ENCODE data around the gene TOR1B.
A peak's percentile ranks its signal among the peaks of the same experiment; 100 is the strongest.
"Not testable (repeated sequence)": the region's sequence is repeated elsewhere in the genome, so short reads cannot be mapped to it uniquely, and the experiment has no call there.

The TOR1B gene

DNA sequence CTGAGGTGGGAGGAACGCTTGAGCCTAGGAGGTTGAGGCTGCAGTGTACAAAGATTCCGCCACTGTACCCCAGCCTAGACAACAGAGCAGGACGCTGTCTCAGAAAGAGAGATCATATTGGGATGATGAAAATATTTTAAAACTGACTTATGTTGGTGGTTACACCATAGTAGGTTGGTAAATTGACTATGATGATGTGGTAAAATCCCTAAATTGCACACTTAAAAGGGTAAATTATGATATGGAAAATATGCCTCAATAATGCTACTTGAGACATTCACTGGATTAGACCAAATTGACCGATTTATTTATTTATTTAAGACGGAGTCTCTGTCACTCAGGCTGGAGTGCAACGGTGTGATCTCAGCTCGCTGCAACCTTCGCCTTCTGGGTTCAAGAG is 21.9 kb upstream of the TOR1B start:
- TF ChIP-seq EZH2phosphoT487 (IDR thresholded peaks at IDR 0.05; ENCODE audit: low read depth), result no peak
- TF ChIP-seq, protein P1, sequence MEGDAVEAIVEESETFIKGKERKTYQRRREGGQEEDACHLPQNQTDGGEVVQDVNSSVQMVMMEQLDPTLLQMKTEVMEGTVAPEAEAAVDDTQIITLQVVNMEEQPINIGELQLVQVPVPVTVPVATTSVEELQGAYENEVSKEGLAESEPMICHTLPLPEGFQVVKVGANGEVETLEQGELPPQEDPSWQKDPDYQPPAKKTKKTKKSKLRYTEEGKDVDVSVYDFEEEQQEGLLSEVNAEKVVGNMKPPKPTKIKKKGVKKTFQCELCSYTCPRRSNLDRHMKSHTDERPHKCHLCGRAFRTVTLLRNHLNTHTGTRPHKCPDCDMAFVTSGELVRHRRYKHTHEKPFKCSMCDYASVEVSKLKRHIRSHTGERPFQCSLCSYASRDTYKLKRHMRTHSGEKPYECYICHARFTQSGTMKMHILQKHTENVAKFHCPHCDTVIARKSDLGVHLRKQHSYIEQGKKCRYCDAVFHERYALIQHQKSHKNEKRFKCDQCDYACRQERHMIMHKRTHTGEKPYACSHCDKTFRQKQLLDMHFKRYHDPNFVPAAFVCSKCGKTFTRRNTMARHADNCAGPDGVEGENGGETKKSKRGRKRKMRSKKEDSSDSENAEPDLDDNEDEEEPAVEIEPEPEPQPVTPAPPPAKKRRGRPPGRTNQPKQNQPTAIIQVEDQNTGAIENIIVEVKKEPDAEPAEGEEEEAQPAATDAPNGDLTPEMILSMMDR (IDR thresholded peaks at IDR 0.05; ENCODE audit: low read depth, low read length), result no peak
- Histone ChIP-seq H3K4me3 (ENCODE audit: low read length) (no peak overlapping the region), H3K27me3 (ENCODE audit: low read depth, low read length) (peaks cover 4% of the 10 kb centered on the region; the same call in 1 of the 2 replicates), H4K20me1 (ENCODE audit: insufficient read depth, low read length) (no peaks in the 10 kb centered on the region), H3K9me3 (ENCODE audit: insufficient read depth, low read length) (no peaks in the 10 kb centered on the region), H2AFZ (ENCODE audit: low read depth, low read length) (no peak overlapping the region), H3K4me1 (ENCODE audit: low read length) (no peaks in the 10 kb centered on the region), H3K79me2 (ENCODE audit: low read length) (no peaks in the 10 kb centered on the region), H3K9ac (ENCODE audit: low read length) (no peak overlapping the region), H3K36me3 (replicated peaks; ENCODE audit: low read depth, low read length) (no peaks in the 10 kb centered on the region), H3K4me2 (ENCODE audit: low read length) (no peak overlapping the region), H3K27ac (ENCODE audit: low read length) (no peak overlapping the region)

DNA sequence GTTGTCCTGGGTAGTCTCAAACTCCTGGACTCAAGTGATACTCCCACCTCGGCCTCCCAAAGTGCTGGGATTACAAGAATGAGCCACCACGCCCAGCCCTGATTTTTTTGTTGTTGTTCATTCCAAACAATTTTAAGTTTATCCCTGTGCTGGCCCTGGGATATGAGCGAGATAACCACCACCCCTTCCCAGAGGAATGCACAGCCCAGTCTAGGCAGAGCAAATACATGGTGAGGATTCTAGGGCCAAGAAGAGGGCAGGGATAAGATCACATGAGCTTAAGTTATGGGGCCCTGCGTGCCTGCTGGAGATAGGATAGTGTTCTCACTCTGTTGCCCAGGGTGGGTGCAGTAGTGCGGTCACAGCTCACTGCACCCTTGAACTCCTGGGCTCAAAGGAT is 21.0 kb upstream of the TOR1B start:
- Histone ChIP-seq H3K9me3 (ENCODE audit: insufficient read depth, low read length) (no peaks in the 10 kb centered on the region), H3K9ac (ENCODE audit: low read length) (no peak overlapping the region), H4K20me1 (ENCODE audit: insufficient read depth, low read length) (no peaks in the 10 kb centered on the region), H3K4me2 (ENCODE audit: low read length) (no peak overlapping the region), H3K27me3 (ENCODE audit: low read depth, low read length) (peaks cover 4% of the 10 kb centered on the region; the same call in 1 of the 2 replicates), H3K36me3 (replicated peaks; ENCODE audit: low read depth, low read length) (no peaks in the 10 kb centered on the region), H3K79me2 (ENCODE audit: low read length) (no peaks in the 10 kb centered on the region), H3K27ac (ENCODE audit: low read length) (no peak overlapping the region), H2AFZ (ENCODE audit: low read depth, low read length) (no peak overlapping the region), H3K4me3 (ENCODE audit: low read length) (no peak overlapping the region), H3K4me1 (ENCODE audit: low read length) (no peaks in the 10 kb centered on the region)
- TF ChIP-seq EZH2phosphoT487 (IDR thresholded peaks at IDR 0.05; ENCODE audit: low read depth), result no peak
- TF ChIP-seq, protein P1 (IDR thresholded peaks at IDR 0.05; ENCODE audit: low read depth, low read length), result no peak

DNA sequence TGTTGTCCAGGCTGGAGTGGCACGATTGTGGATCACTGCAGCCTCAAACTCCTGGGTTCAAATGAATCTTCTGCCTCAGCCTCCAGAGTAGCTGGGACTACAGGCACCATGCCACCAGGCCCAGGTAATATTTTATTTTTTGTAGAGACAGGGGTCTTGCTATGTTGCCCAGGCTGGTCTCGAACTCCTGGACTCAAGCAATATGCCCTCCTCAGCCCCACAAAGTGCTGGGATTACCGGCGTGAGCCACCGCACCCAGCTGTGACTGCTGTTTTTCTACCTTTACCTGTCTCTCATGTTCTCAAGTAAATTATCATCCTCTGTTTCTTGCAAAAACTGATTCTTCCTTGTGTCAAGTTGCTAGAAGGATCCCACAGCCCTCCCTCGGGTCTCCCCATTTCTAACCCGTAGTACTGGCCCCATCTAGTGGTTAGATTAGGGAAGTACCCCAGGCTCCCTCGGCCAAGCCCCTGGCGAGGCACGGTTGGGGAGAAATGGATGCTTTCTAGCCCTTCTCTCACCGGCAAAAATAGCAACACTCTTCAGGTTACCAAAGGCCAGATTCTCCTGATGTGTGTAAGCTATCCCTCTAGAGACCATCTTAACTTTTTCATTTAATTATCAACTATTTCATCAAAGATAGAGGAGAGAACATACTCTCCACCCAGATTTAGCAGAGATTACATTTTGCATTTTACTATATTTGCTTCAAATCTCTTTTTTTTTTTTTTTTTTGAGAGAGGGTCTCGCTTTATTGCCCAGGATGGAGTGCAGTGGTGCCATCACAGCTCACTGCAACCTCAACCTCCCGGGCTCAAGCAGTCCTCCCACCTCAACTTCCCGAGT is 19.2 kb upstream of the TOR1B start:
- no peak overlapping the region for H3K27ac ChIP-seq (ENCODE audit: low read length)
- peaks cover 7% of the 10 kb centered on the region; the same call in 1 of the 2 replicates for H3K27me3 ChIP-seq (ENCODE audit: low read depth, low read length)
- H4K20me1 ChIP-seq (ENCODE audit: insufficient read depth, low read length), result no peaks in the 10 kb centered on the region
- H3K4me3 ChIP-seq (ENCODE audit: low read length), result no peak overlapping the region
- no peak overlapping the region for H3K9ac ChIP-seq (ENCODE audit: low read length)
- no peak overlapping the region for H2AFZ ChIP-seq (ENCODE audit: low read depth, low read length)
- H3K79me2 ChIP-seq (ENCODE audit: low read length), result no peaks in the 10 kb centered on the region
- H3K4me1 ChIP-seq (ENCODE audit: low read length), result no peaks in the 10 kb centered on the region
- H3K9me3 ChIP-seq (ENCODE audit: insufficient read depth, low read length), result no peaks in the 10 kb centered on the region
- TF ChIP-seq EZH2phosphoT487 (IDR thresholded peaks at IDR 0.05; ENCODE audit: low read depth), result no peak
- TF ChIP-seq, protein P1 (IDR thresholded peaks at IDR 0.05; ENCODE audit: low read depth, low read length), result peak; percentile 87
- no peaks in the 10 kb centered on the region for H3K36me3 ChIP-seq (replicated peaks; ENCODE audit: low read depth, low read length)
- H3K4me2 ChIP-seq (ENCODE audit: low read length), result peak overlapping the region; percentile 8; the same call in 1 of the 2 replicates

DNA sequence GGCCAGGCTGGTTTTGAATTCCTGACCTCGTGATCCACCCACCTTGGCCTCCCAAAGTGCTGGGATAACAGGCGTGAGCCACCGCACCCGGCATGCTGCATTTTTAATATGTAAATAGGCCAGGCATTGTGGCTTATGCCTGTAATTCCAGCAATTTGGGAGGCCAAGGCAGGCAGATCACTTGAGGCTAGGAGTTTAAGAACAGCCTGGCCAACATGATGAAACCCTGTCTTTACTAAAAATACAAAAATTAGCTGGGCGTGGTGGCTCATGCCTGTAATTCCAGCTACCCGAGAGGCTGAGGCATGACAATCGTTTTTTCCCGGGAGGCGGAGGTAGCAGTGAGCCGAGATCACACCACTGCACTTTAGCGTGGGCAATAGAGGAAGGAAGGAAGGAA is 18.0 kb upstream of the TOR1B start:
- H3K4me2 ChIP-seq (ENCODE audit: low read length); H3K36me3 ChIP-seq (replicated peaks; ENCODE audit: low read depth, low read length); H3K27me3 ChIP-seq (ENCODE audit: low read depth, low read length); H3K9me3 ChIP-seq (ENCODE audit: insufficient read depth, low read length); H3K4me3 ChIP-seq (ENCODE audit: low read length); H3K9ac ChIP-seq (ENCODE audit: low read length); H3K27ac ChIP-seq (ENCODE audit: low read length); H2AFZ ChIP-seq (ENCODE audit: low read depth, low read length); H3K79me2 ChIP-seq (ENCODE audit: low read length); H3K4me1 ChIP-seq (ENCODE audit: low read length); H4K20me1 ChIP-seq (ENCODE audit: insufficient read depth, low read length): not testable (repeated sequence)
